Measurements from ENCODE around the gene MAML3. TPM values are rescaled to one million over a fixed set of nuclear protein-coding genes. Genes with fewer than 3 reads are reported as not detected.

MAML3 gene
- total RNA-seq, 1 donor from 2014 or later = 8.1 TPM

GRCh38 chr4:140118931-140119640 is 34.9 kb downstream of the MAML3 start:
- Histone ChIP-seq H2AFZ (ENCODE audit: low read depth, low read length) (no peak overlapping the region), H3K27ac (ENCODE audit: low read depth, low read length) (no peak overlapping the region), H3K4me3 (ENCODE audit: insufficient read depth, low read depth, low read length) (no peak overlapping the region), H3K9me3 (ENCODE audit: insufficient read depth, low read depth, low read length) (no peaks in the 10 kb centered on the region), H3K27me3 (ENCODE audit: insufficient read depth, low read length) (no peaks in the 10 kb centered on the region), H3K36me3 (ENCODE audit: insufficient read depth, low read length) (no peaks in the 10 kb centered on the region), H4K20me1 (ENCODE audit: insufficient read depth, low read length) (no peaks in the 10 kb centered on the region), H3K4me1 (ENCODE audit: insufficient read depth, low read length) (peaks cover 7% of the 10 kb centered on the region), H3K79me2 (ENCODE audit: insufficient read depth, low read length) (no peaks in the 10 kb centered on the region), H3K4me2 (ENCODE audit: low read length) (no peak overlapping the region), H3K9ac (ENCODE audit: low read length) (no peak overlapping the region)
- no peak for TF ChIP-seq CTCF (IDR thresholded peaks at IDR 0.05; ENCODE audit: insufficient read depth, low read depth, low read length)
- no peak for TF ChIP-seq EZH2 (IDR thresholded peaks at IDR 0.05; ENCODE audit: insufficient read depth, low read length)
- H3K27ac Mint-ChIP-seq (ENCODE audit: unreplicated experiment) = no peak overlapping the region
- no peaks in the 10 kb centered on the region for H3K27me3 Mint-ChIP-seq (ENCODE audit: low read depth, unreplicated experiment)
- no peaks in the 10 kb centered on the region for H3K36me3 Mint-ChIP-seq (ENCODE audit: low read depth, unreplicated experiment)
- H3K4me1 Mint-ChIP-seq (ENCODE audit: low read depth, unreplicated experiment) = peaks cover 18% of the 10 kb centered on the region
- H3K9me3 Mint-ChIP-seq (ENCODE audit: unreplicated experiment) = no peaks in the 10 kb centered on the region
- DNase-seq (ENCODE audit: low read depth) (no peak), FAIRE-seq (no peak)
- H3K4me3 Mint-ChIP-seq (ENCODE audit: unreplicated experiment) = no peak overlapping the region

GRCh38 chr4:140117947-140118346 is 36.0 kb downstream of the MAML3 start:
- no peaks in the 10 kb centered on the region for H3K79me2 ChIP-seq (ENCODE audit: insufficient read depth, low read length)
- no peaks in the 10 kb centered on the region for H3K27me3 Mint-ChIP-seq (ENCODE audit: low read depth, unreplicated experiment)
- H3K9me3 ChIP-seq (ENCODE audit: insufficient read depth, low read depth, low read length) = no peaks in the 10 kb centered on the region
- peaks cover 3% of the 10 kb centered on the region for H3K36me3 Mint-ChIP-seq (ENCODE audit: low read depth, unreplicated experiment)
- no peak overlapping the region for H3K9ac ChIP-seq (ENCODE audit: low read length)
- no peak overlapping the region for H3K27ac ChIP-seq (ENCODE audit: low read depth, low read length)
- no peaks in the 10 kb centered on the region for H3K36me3 ChIP-seq (ENCODE audit: insufficient read depth, low read length)
- peak overlapping the region; percentile 58 for H3K27ac Mint-ChIP-seq (ENCODE audit: unreplicated experiment)
- H3K4me3 Mint-ChIP-seq (ENCODE audit: unreplicated experiment) = no peak overlapping the region
- TF ChIP-seq EZH2 (IDR thresholded peaks at IDR 0.05; ENCODE audit: insufficient read depth, low read length) (no peak), CTCF (IDR thresholded peaks at IDR 0.05; ENCODE audit: insufficient read depth, low read depth, low read length) (no peak)
- H3K4me1 ChIP-seq (ENCODE audit: insufficient read depth, low read length) = peaks cover 7% of the 10 kb centered on the region
- H3K4me3 ChIP-seq (ENCODE audit: insufficient read depth, low read depth, low read length) = no peak overlapping the region
- DNase-seq (ENCODE audit: low read depth) = peak; percentile 49
- no peaks in the 10 kb centered on the region for H3K27me3 ChIP-seq (ENCODE audit: insufficient read depth, low read length)
- H3K4me2 ChIP-seq (ENCODE audit: low read length) = no peak overlapping the region
- H3K9me3 Mint-ChIP-seq (ENCODE audit: unreplicated experiment) = no peaks in the 10 kb centered on the region
- no peak overlapping the region for H2AFZ ChIP-seq (ENCODE audit: low read depth, low read length)
- no peak for FAIRE-seq
- no peaks in the 10 kb centered on the region for H4K20me1 ChIP-seq (ENCODE audit: insufficient read depth, low read length)
- H3K4me1 Mint-ChIP-seq (ENCODE audit: low read depth, unreplicated experiment) = peaks cover 18% of the 10 kb centered on the region

GRCh38 chr4:140116442-140117104 is 37.4 kb downstream of the MAML3 start:
- no peaks in the 10 kb centered on the region for H3K27me3 ChIP-seq (ENCODE audit: insufficient read depth, low read length)
- TF ChIP-seq EZH2 (IDR thresholded peaks at IDR 0.05; ENCODE audit: insufficient read depth, low read length) (no peak), CTCF (IDR thresholded peaks at IDR 0.05; ENCODE audit: insufficient read depth, low read depth, low read length) (no peak)
- peak overlapping the region; percentile 52 for H2AFZ ChIP-seq (ENCODE audit: low read depth, low read length)
- H3K4me1 ChIP-seq (ENCODE audit: insufficient read depth, low read length) = peaks cover 7% of the 10 kb centered on the region
- H3K4me3 ChIP-seq (ENCODE audit: insufficient read depth, low read depth, low read length) = no peak overlapping the region
- no peaks in the 10 kb centered on the region for H3K9me3 Mint-ChIP-seq (ENCODE audit: unreplicated experiment)
- peak overlapping the region; percentile 24 for H3K4me2 ChIP-seq (ENCODE audit: low read length)
- no peaks in the 10 kb centered on the region for H3K36me3 ChIP-seq (ENCODE audit: insufficient read depth, low read length)
- H3K27ac ChIP-seq (ENCODE audit: low read depth, low read length) = peak overlapping the region; percentile 13
- FAIRE-seq = peak; percentile 37
- H3K79me2 ChIP-seq (ENCODE audit: insufficient read depth, low read length) = no peaks in the 10 kb centered on the region
- H3K9me3 ChIP-seq (ENCODE audit: insufficient read depth, low read depth, low read length) = no peaks in the 10 kb centered on the region
- peaks cover 3% of the 10 kb centered on the region for H3K36me3 Mint-ChIP-seq (ENCODE audit: low read depth, unreplicated experiment)
- H3K27me3 Mint-ChIP-seq (ENCODE audit: low read depth, unreplicated experiment) = no peaks in the 10 kb centered on the region
- H3K9ac ChIP-seq (ENCODE audit: low read length) = no peak overlapping the region
- H3K27ac Mint-ChIP-seq (ENCODE audit: unreplicated experiment) = peak overlapping the region; percentile 86
- peaks cover 19% of the 10 kb centered on the region for H3K4me1 Mint-ChIP-seq (ENCODE audit: low read depth, unreplicated experiment)
- DNase-seq (ENCODE audit: low read depth) = peak; percentile 44
- H3K4me3 Mint-ChIP-seq (ENCODE audit: unreplicated experiment) = peak overlapping the region; percentile 18
- no peaks in the 10 kb centered on the region for H4K20me1 ChIP-seq (ENCODE audit: insufficient read depth, low read length)

All from astrocyte (in vitro differentiated cells and primary cell).